Lower lobe of right lung (tissue), 2 donors: ENCODE results near the gene TBC1D22B. TPM values are rescaled to one million over a fixed set of nuclear protein-coding genes. Genes with fewer than 3 reads are reported as not detected.
"Not testable (repeated sequence)": the region's sequence is repeated elsewhere in the genome, so short reads cannot be mapped to it uniquely, and the experiment has no call there.

Experiments
- ATAC-seq, 2 donors: fragments of 200-7000 bp; cut with Tn5 transposase; one replicate each; pipeline ENCODE4 v1.9.1; 2020 to 2022; ENCODE audit warnings: mild to moderate bottlenecking in 2 of 2, moderate library complexity in 2 of 2
- DNase-seq: peaks from one replicate; pipeline ENCODE4 v3.0.0-alpha.2; 2020
- H3K27ac ChIP-seq: fragments of 200-600 bp; one replicate; pipeline ENCODE4 v1.8.0; 2022
- H3K27me3 ChIP-seq: fragments of 200-600 bp; one replicate; pipeline ENCODE4 v1.8.0; 2022; ENCODE audit warnings: low read depth
- H3K36me3 ChIP-seq: fragments of 200-600 bp; one replicate; pipeline ENCODE4 v1.8.0; 2022; ENCODE audit warnings: mild to moderate bottlenecking
- H3K4me1 ChIP-seq: fragments of 200-600 bp; one replicate; pipeline ENCODE4 v1.8.0; 2022
- H3K4me3 ChIP-seq: fragments of 200-600 bp; one replicate; pipeline ENCODE4 v1.8.0; 2022; ENCODE audit warnings: mild to moderate bottlenecking
- H3K9me3 ChIP-seq: fragments of 200-600 bp; one replicate; pipeline ENCODE4 v1.8.0; 2022
- CTCF ChIP-seq: fragments of 200-600 bp; IDR thresholded peaks from one replicate; pipeline ENCODE4 v1.8.0; 2022; ENCODE audit warnings: antibody characterized with exemption, mild to moderate bottlenecking
- intact Hi-C: fragments of 100-400 bp; cut with DNase I; formaldehyde crosslinking; loops from one replicate; pipeline ENCODE4 v1.11.0; 2022
- total RNA-seq: library from RNA; stranded (reverse); fragmentation: NEBNext Ultra II Directional; extraction: Animal tissue kit (Norgen Biotek cat#: 25700); gene quantifications from one replicate; pipeline ENCODE4 v1.2.1, GENCODE V29; 2021
- donor health status: DM: no; HTN: yes; CAD: no; lungs with severe emphysema.

TBC1D22B gene
- total RNA-seq, 1 donor from 2014 or later, result 11.5 TPM

- H3K27ac ChIP-seq, result no peak overlapping the region
- no peaks in the 10 kb centered on the region for H3K4me1 ChIP-seq
- ATAC-seq, result no peak
- no peak for DNase-seq
- H3K36me3 ChIP-seq, result peaks cover 31% of the 10 kb centered on the region
- no peaks in the 10 kb centered on the region for H3K27me3 ChIP-seq
- H3K9me3 ChIP-seq, result no peaks in the 10 kb centered on the region
- no peak overlapping the region for H3K4me3 ChIP-seq
- no peak for TF ChIP-seq CTCF
- intact Hi-C loops, result no loop called here
Observed at GRCh38 chr6:37331047-37331446, 73.5 kb downstream of the TBC1D22B start.

GRCh38 chr6:37332894-37333293 lies 75.3 kb downstream of the TBC1D22B start:
- DNase-seq, result no peak
- Histone ChIP-seq H3K27me3 (no peaks in the 10 kb centered on the region), H3K36me3 (peaks cover 31% of the 10 kb centered on the region), H3K4me1 (no peaks in the 10 kb centered on the region), H3K4me3 (no peak overlapping the region), H3K9me3 (no peaks in the 10 kb centered on the region), H3K27ac (no peak overlapping the region)
- intact Hi-C loops, result no loop called here
- TF ChIP-seq CTCF, result no peak
- no peak for ATAC-seq

- intact Hi-C loops, result no loop called here
- no peak overlapping the region for H3K4me3 ChIP-seq
- H3K36me3 ChIP-seq, result peaks cover 31% of the 10 kb centered on the region
- H3K9me3 ChIP-seq, result no peaks in the 10 kb centered on the region
- H3K4me1 ChIP-seq, result no peaks in the 10 kb centered on the region
- H3K27me3 ChIP-seq, result no peaks in the 10 kb centered on the region
- no peak for DNase-seq
- no peak for ATAC-seq
- TF ChIP-seq CTCF, result no peak
- no peak overlapping the region for H3K27ac ChIP-seq
Observed at GRCh38 chr6:37334047-37334446, 76.5 kb downstream of the TBC1D22B start.

GRCh38 chr6:37338317-37338716 lies 80.7 kb downstream of the TBC1D22B start:
- H3K27me3 ChIP-seq, H3K9me3 ChIP-seq, H3K4me3 ChIP-seq, ATAC-seq, H3K36me3 ChIP-seq, intact Hi-C loops, DNase-seq, H3K4me1 ChIP-seq, H3K27ac ChIP-seq: not testable (repeated sequence)

- Histone ChIP-seq H3K27me3 (no peaks in the 10 kb centered on the region), H3K4me3 (no peak overlapping the region), H3K4me1 (no peaks in the 10 kb centered on the region), H3K36me3 (no peaks in the 10 kb centered on the region), H3K9me3 (no peaks in the 10 kb centered on the region), H3K27ac (no peak overlapping the region)
- DNase-seq (no peak), ATAC-seq (no peak)
- no peak for TF ChIP-seq CTCF
- intact Hi-C loops, result no loop called here
Observed at GRCh38 chr6:37338745-37339255, 81.2 kb downstream of the TBC1D22B start.

- no peaks in the 10 kb centered on the region for H3K36me3 ChIP-seq
- H3K4me3 ChIP-seq, result no peak overlapping the region
- H3K27me3 ChIP-seq, result no peaks in the 10 kb centered on the region
- no peak for TF ChIP-seq CTCF
- intact Hi-C loops, result no loop called here
- no peak for DNase-seq
- H3K27ac ChIP-seq, result no peak overlapping the region
- H3K9me3 ChIP-seq, result no peaks in the 10 kb centered on the region
- no peak for ATAC-seq
- no peaks in the 10 kb centered on the region for H3K4me1 ChIP-seq
Observed at GRCh38 chr6:37339741-37340638, 82.4 kb downstream of the TBC1D22B start.
